NCI-H1436 treated with DMSO at 0.1 percent for 48 hours (cell line): ENCODE results near the gene LZTS2.
A peak's percentile ranks its signal among the peaks of the same experiment; 100 is the strongest.

Source experiments
- DNase-seq: peaks from one replicate; lab custom pipeline; 2025; lab: John Stamatoyannopoulos, UW

LZTS2 gene

GRCh38 chr10:101014966-101015581 is 15.5 kb downstream of the LZTS2 start:
- no peak for DNase-seq

- no peak for DNase-seq
These were observed 16.0 kb downstream of the LZTS2 start for GRCh38 chr10:101015582-101015973.

GRCh38 chr10:101016814-101017213 is 17.2 kb downstream of the LZTS2 start:
- no peak for DNase-seq

GRCh38 chr10:101018118-101018599 is 18.6 kb downstream of the LZTS2 start:
- DNase-seq = no peak

GRCh38 chr10:101018600-101019439 is 19.2 kb downstream of the LZTS2 start:
- DNase-seq = no peak

- DNase-seq = no peak
These were observed 19.8 kb downstream of the LZTS2 start for GRCh38 chr10:101019440-101019703.

- no peak for DNase-seq
These were observed 20.9 kb downstream of the LZTS2 start for GRCh38 chr10:101020427-101021075.

- no peak for DNase-seq
These were observed 21.6 kb downstream of the LZTS2 start for GRCh38 chr10:101021239-101021638.

- no peak for DNase-seq
These were observed 22.2 kb downstream of the LZTS2 start for GRCh38 chr10:101021692-101022251.

GRCh38 chr10:101022967-101023705 is 23.5 kb downstream of the LZTS2 start:
- no peak for DNase-seq

GRCh38 chr10:101027106-101027720 is 27.6 kb downstream of the LZTS2 start:
- no peak for DNase-seq

GRCh38 chr10:101028446-101029337 is 29.1 kb downstream of the LZTS2 start:
- no peak for DNase-seq

- no peak for DNase-seq
These were observed 30.1 kb downstream of the LZTS2 start for GRCh38 chr10:101029520-101030295.

GRCh38 chr10:101030496-101031127 is 31.0 kb downstream of the LZTS2 start:
- DNase-seq = no peak

- peak; percentile 70 for DNase-seq
These were observed 31.7 kb downstream of the LZTS2 start, which contains the start of the genes PDZD7 and SFXN3 for GRCh38 chr10:101031128-101031795. Gene PDZD7 (minus strand): TSS chr10:101031129. CDS start chr10:101030219, 910 bp downstream. Gene SFXN3 (plus strand): TSS chr10:101031234. CDS start chr10:101034695, 3,461 bp downstream.

GRCh38 chr10:101031796-101032636 is 32.4 kb downstream of the LZTS2 start:
- DNase-seq = no peak

- no peak for DNase-seq
These were observed 33.1 kb downstream of the LZTS2 start for GRCh38 chr10:101032637-101033224.
